Body of pancreas (tissue), 4 donors: ENCODE measurements around the gene PHACTR3.

ENCODE experiments used
- CTCF ChIP-seq, 7 experiments: fragments of 450-650 bp in 4 of 7; fragments of 200-600 bp in 3 of 7; sonication (generic) in 3 of 7; IDR thresholded peaks; one replicate each; pipeline ENCODE4 v1.5.1; 2016 to 2019; ENCODE audit warnings: antibody characterized with exemption in 7 of 7
- POLR2A ChIP-seq, 3 donors: fragments of 450-650 bp; IDR thresholded peaks; one replicate each; pipeline ENCODE4 v1.6.1; 2016; ENCODE audit warnings: antibody characterized with exemption in 3 of 3, mild to moderate bottlenecking in 2 of 3

GRCh38 chr20:59802471-59803221 is 198.3 kb downstream of the PHACTR3 start:
- TF ChIP-seq CTCF (IDR thresholded peaks at IDR 0.05) (no peak), POLR2A (IDR thresholded peaks at IDR 0.05) (no peak)
